ENCODE data around the gene PLK2. TPM values are rescaled to one million over a fixed set of nuclear protein-coding genes. Genes with fewer than 3 reads are reported as not detected.
A peak's percentile ranks its signal among the peaks of the same experiment; 100 is the strongest.

Gene PLK2
- total and polyA plus RNA-seq, 9 donors = 14.7 to 310 (median 41.1) TPM

DNA sequence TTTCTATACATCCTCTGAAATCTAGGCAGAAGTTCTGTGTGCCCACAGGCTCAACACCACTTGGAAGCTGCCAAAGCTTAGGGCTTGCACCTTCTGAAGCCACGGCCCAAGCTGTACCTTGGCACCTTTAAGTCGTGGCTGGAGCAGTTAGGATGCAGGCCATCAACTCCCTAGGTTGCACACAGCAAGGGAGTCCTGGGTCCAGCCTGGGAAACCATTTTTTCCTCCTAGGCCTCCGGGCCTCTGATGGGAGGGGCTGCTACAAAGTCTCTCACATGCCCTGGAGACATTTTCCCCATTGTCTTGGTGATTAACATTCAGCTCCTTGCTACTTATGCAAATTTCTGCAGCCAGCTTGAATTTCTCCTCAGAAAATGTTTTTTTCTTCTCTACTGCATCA lies 15.5 kb upstream of the PLK2 start:
- no peak overlapping the region for H3K27ac ChIP-seq
- no peaks in the 10 kb centered on the region for H3K27me3 ChIP-seq
- DNase-seq = no peak
- TF ChIP-seq POLR2A (IDR thresholded peaks at IDR 0.05) = no peak
- WGBS, 3 donors = 75 to 91% (median 88%) methylated on average over 3 of the region's 3 CpGs
- no peaks in the 10 kb centered on the region for H3K9me3 ChIP-seq
- intact Hi-C loops (cut with DNase I) = no loop called here
- H3K36me3 ChIP-seq = no peaks in the 10 kb centered on the region
- H3K4me3 ChIP-seq = no peak overlapping the region
- no peaks in the 10 kb centered on the region for H3K4me1 ChIP-seq (ENCODE audit: insufficient read depth)

DNA sequence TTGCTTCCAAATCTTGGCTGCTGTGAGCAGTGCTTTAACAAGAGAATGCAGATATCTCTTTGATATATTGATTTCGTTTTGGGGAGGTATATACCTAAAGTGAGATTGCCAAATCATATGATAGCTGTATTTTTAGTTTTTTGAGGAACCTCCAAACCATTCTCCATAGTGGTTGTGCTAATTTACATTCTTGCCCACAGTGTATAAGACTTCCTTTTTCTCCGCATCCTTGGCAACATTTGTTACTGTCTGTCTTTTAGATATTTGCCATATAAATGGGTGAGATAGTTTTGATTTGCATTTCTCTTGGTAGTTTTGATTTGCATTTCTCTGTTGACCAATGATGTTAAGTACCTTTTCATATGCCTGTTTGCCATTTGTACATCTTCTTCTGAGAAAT lies 10.0 kb upstream of the PLK2 start:
- H3K27ac ChIP-seq = no peak overlapping the region
- H3K4me3 ChIP-seq = no peak overlapping the region
- no peaks in the 10 kb centered on the region for H3K36me3 ChIP-seq
- no peaks in the 10 kb centered on the region for H3K9me3 ChIP-seq
- no peak for DNase-seq
- no peak for TF ChIP-seq EP300 (IDR thresholded peaks at IDR 0.05)
- H3K27me3 ChIP-seq = no peaks in the 10 kb centered on the region
- H3K4me1 ChIP-seq (ENCODE audit: insufficient read depth) = no peaks in the 10 kb centered on the region
- intact Hi-C loops (cut with DNase I) = no loop called here
- 84 to 89% (median 88%) methylated on average over 2 of the region's 2 CpGs for WGBS, 3 donors

DNA sequence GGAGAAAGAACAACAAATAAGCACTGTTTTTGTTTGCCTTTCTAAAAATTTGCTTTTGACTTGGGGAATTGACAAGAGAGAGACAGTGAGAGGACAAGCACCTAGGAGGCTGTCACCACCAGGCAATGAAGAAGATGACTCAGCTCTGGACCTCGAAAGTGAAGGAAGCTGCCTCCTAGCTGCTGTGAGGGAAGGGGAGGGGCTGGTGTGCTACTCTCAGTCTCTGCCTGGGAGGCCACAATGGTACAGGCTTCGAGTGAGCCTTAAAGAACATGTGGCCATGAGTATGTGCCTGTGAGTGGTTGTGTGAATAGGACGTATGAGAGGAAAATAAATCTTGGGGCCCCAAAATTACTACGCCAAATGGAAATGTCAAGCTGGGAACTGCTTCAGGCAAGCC lies 7.1 kb upstream of the PLK2 start:
- no peaks in the 10 kb centered on the region for H3K4me1 ChIP-seq (ENCODE audit: insufficient read depth)
- 42 to 54% (median 52%) methylated on average over 4 of the region's 4 CpGs for WGBS, 3 donors
- DNase-seq = no peak
- no peak for TF ChIP-seq EP300 (IDR thresholded peaks at IDR 0.05)
- TF ChIP-seq POLR2A (IDR thresholded peaks at IDR 0.05) = no peak
- TF ChIP-seq, protein P1, sequence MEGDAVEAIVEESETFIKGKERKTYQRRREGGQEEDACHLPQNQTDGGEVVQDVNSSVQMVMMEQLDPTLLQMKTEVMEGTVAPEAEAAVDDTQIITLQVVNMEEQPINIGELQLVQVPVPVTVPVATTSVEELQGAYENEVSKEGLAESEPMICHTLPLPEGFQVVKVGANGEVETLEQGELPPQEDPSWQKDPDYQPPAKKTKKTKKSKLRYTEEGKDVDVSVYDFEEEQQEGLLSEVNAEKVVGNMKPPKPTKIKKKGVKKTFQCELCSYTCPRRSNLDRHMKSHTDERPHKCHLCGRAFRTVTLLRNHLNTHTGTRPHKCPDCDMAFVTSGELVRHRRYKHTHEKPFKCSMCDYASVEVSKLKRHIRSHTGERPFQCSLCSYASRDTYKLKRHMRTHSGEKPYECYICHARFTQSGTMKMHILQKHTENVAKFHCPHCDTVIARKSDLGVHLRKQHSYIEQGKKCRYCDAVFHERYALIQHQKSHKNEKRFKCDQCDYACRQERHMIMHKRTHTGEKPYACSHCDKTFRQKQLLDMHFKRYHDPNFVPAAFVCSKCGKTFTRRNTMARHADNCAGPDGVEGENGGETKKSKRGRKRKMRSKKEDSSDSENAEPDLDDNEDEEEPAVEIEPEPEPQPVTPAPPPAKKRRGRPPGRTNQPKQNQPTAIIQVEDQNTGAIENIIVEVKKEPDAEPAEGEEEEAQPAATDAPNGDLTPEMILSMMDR (IDR thresholded peaks at IDR 0.05) = no peak
- intact Hi-C loops (cut with DNase I) = no loop called here
- no peak overlapping the region for H3K27ac ChIP-seq
- H3K4me3 ChIP-seq = no peak overlapping the region
- no peaks in the 10 kb centered on the region for H3K9me3 ChIP-seq
- no peaks in the 10 kb centered on the region for H3K36me3 ChIP-seq
- H3K27me3 ChIP-seq = no peaks in the 10 kb centered on the region

DNA sequence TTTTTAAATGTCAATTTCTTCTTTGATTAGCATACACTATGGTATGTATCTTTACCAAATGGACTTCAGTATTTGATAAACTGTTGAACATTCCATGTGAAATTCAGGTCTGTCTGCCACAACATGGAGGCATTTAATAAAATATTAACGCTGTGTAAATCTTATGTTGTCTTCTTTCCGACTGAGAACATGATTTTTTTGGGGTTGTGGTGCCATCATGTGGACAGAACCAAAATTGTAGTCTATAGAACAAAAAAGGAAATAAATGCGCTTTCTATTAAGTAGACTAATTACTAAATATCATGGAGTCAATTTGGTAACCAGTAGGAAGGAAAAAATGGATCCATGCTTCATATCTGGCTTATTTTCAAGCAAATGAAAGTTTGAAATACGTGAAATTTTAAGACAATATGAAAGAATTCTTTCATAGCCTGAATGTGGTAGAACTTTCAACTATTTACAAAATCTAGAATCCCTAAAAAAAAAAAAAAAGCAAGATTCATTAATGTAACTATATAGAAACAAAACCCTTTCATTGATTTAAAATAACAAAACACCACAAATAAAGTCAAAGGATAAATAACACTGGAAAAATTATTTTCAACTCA lies 2.8 kb upstream of the PLK2 start:
- Histone ChIP-seq H3K9me3 (no peaks in the 10 kb centered on the region), H3K27me3 (no peaks in the 10 kb centered on the region), H3K4me3 (no peak overlapping the region), H3K36me3 (no peaks in the 10 kb centered on the region), H3K27ac (no peak overlapping the region), H3K4me1 (ENCODE audit: insufficient read depth) (peaks cover 2% of the 10 kb centered on the region)
- TF ChIP-seq POLR2A (IDR thresholded peaks at IDR 0.05) (no peak), EP300 (IDR thresholded peaks at IDR 0.05) (no peak)
- TF ChIP-seq, protein P1 (IDR thresholded peaks at IDR 0.05) = peak in 2 of 3 donors; percentile 62 to 69
- 4 to 7% (median 4%) methylated on average over 4 of the region's 4 CpGs for WGBS, 3 donors
- peak in 1 of 5 donors; percentile 49 for DNase-seq
- intact Hi-C loops (cut with DNase I) = loop anchor here (5.0 kb wide), 3 partner anchors 680 to 1165 kb away; no protein-coding TSS in a partner anchor

DNA sequence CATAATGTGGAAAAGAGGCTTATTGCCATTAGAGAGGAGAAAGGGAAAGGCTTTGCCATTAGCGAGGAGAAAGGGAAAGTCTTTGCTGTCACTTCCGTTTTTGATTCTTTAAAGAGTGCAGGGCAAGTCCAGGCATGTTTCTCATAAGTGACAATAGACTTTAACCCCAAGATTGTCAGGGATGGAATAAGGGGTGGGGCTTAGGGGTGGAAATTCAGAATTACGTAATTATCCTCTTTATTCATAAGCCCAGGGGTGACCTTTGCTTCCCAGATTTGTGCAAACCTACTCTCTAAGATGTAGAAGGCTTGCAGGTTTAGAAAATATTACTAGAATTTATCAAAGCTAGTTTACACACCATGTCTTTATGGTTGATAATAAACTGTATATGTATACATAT lies 2.3 kb upstream of the PLK2 start:
- TF ChIP-seq EP300 (IDR thresholded peaks at IDR 0.05) (no peak), POLR2A (IDR thresholded peaks at IDR 0.05) (no peak)
- TF ChIP-seq, protein P1 (IDR thresholded peaks at IDR 0.05) = no peak
- intact Hi-C loops (cut with DNase I) = loop anchor here (5.0 kb wide), 3 partner anchors 680 to 1165 kb away; no protein-coding TSS in a partner anchor
- 82 to 86% (median 84%) methylated on average over 3 of the region's 3 CpGs for WGBS, 3 donors

More for the DNA sequence above, 2.3 kb upstream of the PLK2 start:
- DNase-seq = no peak
- Histone ChIP-seq H3K27ac (no peak overlapping the region), H3K4me1 (ENCODE audit: insufficient read depth) (peaks cover 2% of the 10 kb centered on the region), H3K9me3 (no peaks in the 10 kb centered on the region), H3K27me3 (no peaks in the 10 kb centered on the region), H3K36me3 (no peaks in the 10 kb centered on the region), H3K4me3 (no peak overlapping the region)
